PFSK-1 (cell line): ENCODE measurements around the gene BTBD16.

Source experiments
- FOXP2 ChIP-seq: optimal IDR thresholded peaks from 2 replicates; pipeline ENCODE3; 2011; ENCODE audit warnings: borderline replicate concordance, control low read depth, inconsistent platforms; ENCODE audit not compliant: insufficient read depth; ENCODE audit errors: extremely low read length, extremely low read depth
- POLR2AphosphoS5 ChIP-seq: IDR thresholded peaks from 2 replicates; pipeline ENCODE4 v1.6.1; 2012; ENCODE audit warnings: low read depth, mild to moderate bottlenecking, control low read depth, low read length, moderate library complexity
- REST ChIP-seq, 2 experiments: IDR thresholded peaks; 2 replicates each; pipeline versions ENCODE4 v1.6.1 to v1.8.0; 2011 to 2012; ENCODE audit warnings: low read depth in 2 of 2, low read length in 2 of 2, control low read depth in 1 of 2, inconsistent platforms in 1 of 2, mild to moderate bottlenecking in 1 of 2, moderate library complexity in 1 of 2; ENCODE audit not compliant: insufficient read depth in 1 of 2
- SIN3A ChIP-seq: IDR thresholded peaks from 2 replicates; pipeline ENCODE4 v1.6.1; 2012; ENCODE audit warnings: mild to moderate bottlenecking, low read length, moderate library complexity, borderline replicate concordance; ENCODE audit not compliant: insufficient read depth
- TAF1 ChIP-seq: IDR thresholded peaks from 2 replicates; pipeline ENCODE4 v1.6.1; 2012; ENCODE audit warnings: low read length, control low read depth, borderline replicate concordance; ENCODE audit not compliant: insufficient read depth

BTBD16 gene

GRCh38 chr10:122282909-122283308 is 11.8 kb downstream of the BTBD16 start:
- TF ChIP-seq POLR2AphosphoS5 (no peak), TAF1 (no peak), REST (IDR thresholded peaks at IDR 0.05; ENCODE audit: insufficient read depth in 1 of 2, low read depth in 2 of 2, low read length in 2 of 2) (no peak), FOXP2 (no peak), SIN3A (no peak)

GRCh38 chr10:122285506-122286444 is 14.7 kb downstream of the BTBD16 start:
- TF ChIP-seq POLR2AphosphoS5 = no peak
- TF ChIP-seq TAF1 = no peak
- no peak for TF ChIP-seq SIN3A
- TF ChIP-seq REST (IDR thresholded peaks at IDR 0.05; ENCODE audit: insufficient read depth in 1 of 2, low read depth in 2 of 2, low read length in 2 of 2) = no peak
- TF ChIP-seq FOXP2 = no peak

- peak; percentile 24 for TF ChIP-seq FOXP2
- no peak for TF ChIP-seq REST (IDR thresholded peaks at IDR 0.05; ENCODE audit: insufficient read depth in 1 of 2, low read depth in 2 of 2, low read length in 2 of 2)
- no peak for TF ChIP-seq TAF1
These were observed 15.8 kb downstream of the BTBD16 start for GRCh38 chr10:122286867-122287266.

- no peak for TF ChIP-seq TAF1
These were observed 16.5 kb downstream of the BTBD16 start for GRCh38 chr10:122287570-122287969.

GRCh38 chr10:122288262-122288661 is 17.2 kb downstream of the BTBD16 start:
- TF ChIP-seq REST (IDR thresholded peaks at IDR 0.05; ENCODE audit: insufficient read depth in 1 of 2, low read depth in 2 of 2, low read length in 2 of 2) (no peak), FOXP2 (no peak), TAF1 (no peak), POLR2AphosphoS5 (no peak), SIN3A (no peak)
